ENCODE results near the gene GPR137. TPM values are rescaled to one million over a fixed set of nuclear protein-coding genes. Genes with fewer than 3 reads are reported as not detected.
A peak's percentile ranks its signal among the peaks of the same experiment; 100 is the strongest.

The GPR137 gene
- total and polyA plus RNA-seq, 9 of the 15 experiments (the other 6 are each of a cell fraction or from before 2014, with no cell fraction given) = 0.32 to 26.7 (median 10.7) TPM

DNA sequence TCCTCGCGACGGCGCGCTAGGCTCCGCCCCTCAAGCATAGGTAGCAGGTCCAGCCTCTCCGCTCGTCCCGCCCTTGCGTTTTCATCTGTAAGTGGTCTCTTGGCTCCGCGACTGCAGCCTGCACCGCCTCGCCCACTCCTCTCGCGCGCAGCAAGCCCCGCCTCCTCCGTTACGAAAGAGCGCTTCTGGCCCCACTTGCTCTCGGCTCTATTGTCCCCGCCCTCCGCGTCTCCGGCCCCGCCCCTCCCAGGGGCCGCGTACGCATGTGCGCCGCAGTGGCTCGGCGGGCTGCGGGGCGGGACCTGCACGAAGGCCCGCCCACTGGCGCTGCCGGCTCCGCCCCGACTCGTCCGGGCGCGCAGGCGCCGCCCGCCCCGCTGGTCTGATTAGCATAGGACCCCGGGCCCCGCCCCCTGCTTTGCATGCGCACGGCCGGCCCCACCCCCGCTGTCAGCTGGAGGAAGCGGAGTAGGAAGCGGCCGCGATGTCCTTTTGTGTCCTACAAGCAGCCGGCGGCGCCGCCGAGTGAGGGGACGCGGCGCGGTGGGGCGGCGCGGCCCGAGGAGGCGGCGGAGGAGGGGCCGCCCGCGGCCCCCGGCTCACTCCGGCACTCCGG is 19.5 kb downstream of the GPR137 start, which contains the start of gene ESRRA (continued):
- TF ChIP-seq EP400 (IDR thresholded peaks at IDR 0.05) (no peak), ZBTB1 (CRISPR knock-in tag; IDR thresholded peaks at IDR 0.05; ENCODE audit: borderline replicate concordance, low read depth) (no peak), TAF1 (IDR thresholded peaks at IDR 0.05; ENCODE audit: control insufficient read depth, extremely low read depth, insufficient read depth, low read length, severe bottlenecking) (no peak), CREM (IDR thresholded peaks at IDR 0.05; ENCODE audit: low read depth) (peak; percentile 73), ZNF12 (CRISPR knock-in tag; IDR thresholded peaks at IDR 0.05) (no peak), IFI16 (CRISPR knock-in tag; IDR thresholded peaks at IDR 0.05) (no peak), CREB1 (IDR thresholded peaks at IDR 0.05) (peak; percentile 66; the same call in 1 of the 2 replicates), CREB1 (CRISPR knock-in tag; IDR thresholded peaks at IDR 0.05) (no peak), CHD4 (IDR thresholded peaks at IDR 0.05; ENCODE audit: insufficient read depth, insufficient replicate concordance, low read depth, low read length, poor library complexity, severe bottlenecking) (no peak), KHSRP (IDR thresholded peaks at IDR 0.05) (no peak), ADNP (tag; IDR thresholded peaks at IDR 0.05) (no peak), RAD21 (CRISPR knock-in tag; conservative IDR thresholded peaks at IDR 0.05 in 1 of 2, IDR thresholded peaks at IDR 0.05 in 1 of 2) (no peak), MECOM (CRISPR knock-in tag; IDR thresholded peaks at IDR 0.05) (no peak), ZNF444 (CRISPR knock-in tag; IDR thresholded peaks at IDR 0.05) (no peak), GTF2E2 (tag; IDR thresholded peaks at IDR 0.05) (0 out of 2 replicates have a peak, but pooled peaks have one; percentile 18), SUPT5H (IDR thresholded peaks at IDR 0.05) (no peak)
- TF ChIP-seq, protein P1, sequence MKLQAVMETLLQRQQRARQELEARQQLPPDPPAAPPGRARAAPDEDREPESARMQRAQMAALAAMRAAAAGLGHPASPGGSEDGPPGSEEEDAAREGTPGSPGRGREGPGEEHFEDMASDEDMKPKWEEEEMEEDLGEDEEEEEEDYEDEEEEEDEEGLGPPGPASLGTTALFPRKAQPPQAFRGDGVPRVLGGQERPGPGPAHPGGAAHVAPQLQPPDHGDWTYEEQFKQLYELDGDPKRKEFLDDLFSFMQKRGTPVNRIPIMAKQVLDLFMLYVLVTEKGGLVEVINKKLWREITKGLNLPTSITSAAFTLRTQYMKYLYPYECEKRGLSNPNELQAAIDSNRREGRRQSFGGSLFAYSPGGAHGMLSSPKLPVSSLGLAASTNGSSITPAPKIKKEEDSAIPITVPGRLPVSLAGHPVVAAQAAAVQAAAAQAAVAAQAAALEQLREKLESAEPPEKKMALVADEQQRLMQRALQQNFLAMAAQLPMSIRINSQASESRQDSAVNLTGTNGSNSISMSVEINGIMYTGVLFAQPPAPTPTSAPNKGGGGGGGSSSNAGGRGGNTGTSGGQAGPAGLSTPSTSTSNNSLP (IDR thresholded peaks at IDR 0.05; ENCODE audit: borderline replicate concordance, low read depth, low read length) = no peak
- TF ChIP-seq, protein P2, sequence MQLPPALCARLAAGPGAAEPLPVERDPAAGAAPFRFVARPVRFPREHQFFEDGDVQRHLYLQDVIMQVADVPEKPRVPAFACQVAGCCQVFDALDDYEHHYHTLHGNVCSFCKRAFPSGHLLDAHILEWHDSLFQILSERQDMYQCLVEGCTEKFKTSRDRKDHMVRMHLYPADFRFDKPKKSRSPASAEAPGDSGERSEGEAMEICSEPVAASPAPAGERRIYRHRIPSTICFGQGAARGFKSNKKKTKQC (CRISPR knock-in tag; IDR thresholded peaks at IDR 0.05) = no peak
- TF ChIP-seq, protein P3, sequence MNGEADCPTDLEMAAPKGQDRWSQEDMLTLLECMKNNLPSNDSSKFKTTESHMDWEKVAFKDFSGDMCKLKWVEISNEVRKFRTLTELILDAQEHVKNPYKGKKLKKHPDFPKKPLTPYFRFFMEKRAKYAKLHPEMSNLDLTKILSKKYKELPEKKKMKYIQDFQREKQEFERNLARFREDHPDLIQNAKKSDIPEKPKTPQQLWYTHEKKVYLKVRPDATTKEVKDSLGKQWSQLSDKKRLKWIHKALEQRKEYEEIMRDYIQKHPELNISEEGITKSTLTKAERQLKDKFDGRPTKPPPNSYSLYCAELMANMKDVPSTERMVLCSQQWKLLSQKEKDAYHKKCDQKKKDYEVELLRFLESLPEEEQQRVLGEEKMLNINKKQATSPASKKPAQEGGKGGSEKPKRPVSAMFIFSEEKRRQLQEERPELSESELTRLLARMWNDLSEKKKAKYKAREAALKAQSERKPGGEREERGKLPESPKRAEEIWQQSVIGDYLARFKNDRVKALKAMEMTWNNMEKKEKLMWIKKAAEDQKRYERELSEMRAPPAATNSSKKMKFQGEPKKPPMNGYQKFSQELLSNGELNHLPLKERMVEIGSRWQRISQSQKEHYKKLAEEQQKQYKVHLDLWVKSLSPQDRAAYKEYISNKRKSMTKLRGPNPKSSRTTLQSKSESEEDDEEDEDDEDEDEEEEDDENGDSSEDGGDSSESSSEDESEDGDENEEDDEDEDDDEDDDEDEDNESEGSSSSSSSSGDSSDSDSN (IDR thresholded peaks at IDR 0.05; ENCODE audit: borderline replicate concordance in 1 of 2, low read depth in 2 of 2, low read length in 2 of 2) = no peak
- TF ChIP-seq, protein P4, sequence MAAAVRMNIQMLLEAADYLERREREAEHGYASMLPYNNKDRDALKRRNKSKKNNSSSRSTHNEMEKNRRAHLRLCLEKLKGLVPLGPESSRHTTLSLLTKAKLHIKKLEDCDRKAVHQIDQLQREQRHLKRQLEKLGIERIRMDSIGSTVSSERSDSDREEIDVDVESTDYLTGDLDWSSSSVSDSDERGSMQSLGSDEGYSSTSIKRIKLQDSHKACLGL (CRISPR knock-in tag; IDR thresholded peaks at IDR 0.05; ENCODE audit: borderline replicate concordance, poor library complexity, severe bottlenecking) = no peak
- TF ChIP-seq, protein P5, sequence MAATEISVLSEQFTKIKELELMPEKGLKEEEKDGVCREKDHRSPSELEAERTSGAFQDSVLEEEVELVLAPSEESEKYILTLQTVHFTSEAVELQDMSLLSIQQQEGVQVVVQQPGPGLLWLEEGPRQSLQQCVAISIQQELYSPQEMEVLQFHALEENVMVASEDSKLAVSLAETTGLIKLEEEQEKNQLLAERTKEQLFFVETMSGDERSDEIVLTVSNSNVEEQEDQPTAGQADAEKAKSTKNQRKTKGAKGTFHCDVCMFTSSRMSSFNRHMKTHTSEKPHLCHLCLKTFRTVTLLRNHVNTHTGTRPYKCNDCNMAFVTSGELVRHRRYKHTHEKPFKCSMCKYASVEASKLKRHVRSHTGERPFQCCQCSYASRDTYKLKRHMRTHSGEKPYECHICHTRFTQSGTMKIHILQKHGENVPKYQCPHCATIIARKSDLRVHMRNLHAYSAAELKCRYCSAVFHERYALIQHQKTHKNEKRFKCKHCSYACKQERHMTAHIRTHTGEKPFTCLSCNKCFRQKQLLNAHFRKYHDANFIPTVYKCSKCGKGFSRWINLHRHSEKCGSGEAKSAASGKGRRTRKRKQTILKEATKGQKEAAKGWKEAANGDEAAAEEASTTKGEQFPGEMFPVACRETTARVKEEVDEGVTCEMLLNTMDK (IDR thresholded peaks at IDR 0.05; ENCODE audit: borderline replicate concordance, insufficient read depth, low read depth, low read length, poor library complexity, severe bottlenecking) = no peak
